Loucy (cell line): Measurements from ENCODE around the gene NBPF1.
"Not testable (repeated sequence)": the region's sequence is repeated elsewhere in the genome, so short reads cannot be mapped to it uniquely, and the experiment has no call there.

ENCODE experiments used
- H2AFZ ChIP-seq: fragments of 200-600 bp; sonication (generic); 2 replicates; pipeline ENCODE4 v1.6.0; 2016; ENCODE audit warnings: antibody characterized with exemption, mild to moderate bottlenecking, low read length, moderate library complexity
- H3F3A ChIP-seq: fragments of 200-600 bp; 2 replicates; pipeline ENCODE4 v1.6.0; 2016; ENCODE audit warnings: antibody characterized with exemption, low read depth, mild to moderate bottlenecking
- H3K27me3 ChIP-seq: fragments of 200-600 bp; sonication (generic); 2 replicates; pipeline ENCODE4 v1.6.1; 2014; ENCODE audit warnings: low read length, mild to moderate bottlenecking; ENCODE audit not compliant: insufficient read depth, poor library complexity, severe bottlenecking
- H3K36me3 ChIP-seq: fragments of 200-600 bp; sonication (generic); 2 replicates; pipeline ENCODE4 v1.6.1; 2016; ENCODE audit warnings: low read length; ENCODE audit not compliant: insufficient read depth
- H3K4me1 ChIP-seq: fragments of 200-600 bp; sonication (generic); 2 replicates; pipeline ENCODE4 v1.5.1; 2014; ENCODE audit warnings: low read length, mild to moderate bottlenecking; ENCODE audit not compliant: insufficient read depth, poor library complexity, severe bottlenecking
- H3K4me2 ChIP-seq: fragments of 200-600 bp; sonication (generic); 2 replicates; pipeline ENCODE4 v1.6.0; 2014; ENCODE audit warnings: antibody characterized with exemption, low read length, low read depth, mild to moderate bottlenecking; ENCODE audit not compliant: poor library complexity, severe bottlenecking
- H3K4me3 ChIP-seq: fragments of 200-600 bp; sonication (generic); 2 replicates; pipeline ENCODE4 v1.5.1; 2014; ENCODE audit warnings: low read length, mild to moderate bottlenecking, mixed read lengths; ENCODE audit not compliant: poor library complexity, severe bottlenecking
- H3K79me2 ChIP-seq: fragments of 200-600 bp; sonication (generic); 2 replicates; pipeline ENCODE4 v1.6.1; 2014; ENCODE audit warnings: low read length; ENCODE audit not compliant: insufficient read depth
- H3K9ac ChIP-seq: fragments of 200-600 bp; sonication (generic); 2 replicates; pipeline ENCODE4 v1.6.0; 2014; ENCODE audit warnings: mild to moderate bottlenecking, low read depth, low read length, moderate library complexity; ENCODE audit not compliant: poor library complexity, severe bottlenecking
- H3K9me2 ChIP-seq: fragments of 200-600 bp; sonication (generic); replicated peaks from 2 replicates; pipeline ENCODE4 v1.6.1; 2016; ENCODE audit warnings: low read depth, low read length, mixed read lengths
- H3K9me3 ChIP-seq: fragments of 200-600 bp; sonication (generic); 2 replicates; pipeline ENCODE4 v1.6.1; 2014; ENCODE audit warnings: mild to moderate bottlenecking, antibody characterized with exemption, low read length, low read depth; ENCODE audit not compliant: insufficient read depth
- H4K20me1 ChIP-seq: fragments of 200-600 bp; sonication (generic); 2 replicates; pipeline ENCODE4 v1.6.0; 2014; ENCODE audit warnings: antibody characterized with exemption, low read length, mild to moderate bottlenecking; ENCODE audit not compliant: insufficient read depth, poor library complexity, severe bottlenecking
- CTCF ChIP-seq: fragments of 200-600 bp; sonication (generic); conservative IDR thresholded peaks from 2 replicates; pipeline ENCODE4 v1.5.1; 2014; ENCODE audit warnings: mild to moderate bottlenecking, antibody characterized with exemption, low read length
- EZH2phosphoT487 ChIP-seq: fragments of 200-600 bp; IDR thresholded peaks from 2 replicates; pipeline ENCODE4 v1.6.1; 2018; ENCODE audit warnings: antibody characterized with exemption, mild to moderate bottlenecking, moderate library complexity, borderline replicate concordance

NBPF1 gene

DNA sequence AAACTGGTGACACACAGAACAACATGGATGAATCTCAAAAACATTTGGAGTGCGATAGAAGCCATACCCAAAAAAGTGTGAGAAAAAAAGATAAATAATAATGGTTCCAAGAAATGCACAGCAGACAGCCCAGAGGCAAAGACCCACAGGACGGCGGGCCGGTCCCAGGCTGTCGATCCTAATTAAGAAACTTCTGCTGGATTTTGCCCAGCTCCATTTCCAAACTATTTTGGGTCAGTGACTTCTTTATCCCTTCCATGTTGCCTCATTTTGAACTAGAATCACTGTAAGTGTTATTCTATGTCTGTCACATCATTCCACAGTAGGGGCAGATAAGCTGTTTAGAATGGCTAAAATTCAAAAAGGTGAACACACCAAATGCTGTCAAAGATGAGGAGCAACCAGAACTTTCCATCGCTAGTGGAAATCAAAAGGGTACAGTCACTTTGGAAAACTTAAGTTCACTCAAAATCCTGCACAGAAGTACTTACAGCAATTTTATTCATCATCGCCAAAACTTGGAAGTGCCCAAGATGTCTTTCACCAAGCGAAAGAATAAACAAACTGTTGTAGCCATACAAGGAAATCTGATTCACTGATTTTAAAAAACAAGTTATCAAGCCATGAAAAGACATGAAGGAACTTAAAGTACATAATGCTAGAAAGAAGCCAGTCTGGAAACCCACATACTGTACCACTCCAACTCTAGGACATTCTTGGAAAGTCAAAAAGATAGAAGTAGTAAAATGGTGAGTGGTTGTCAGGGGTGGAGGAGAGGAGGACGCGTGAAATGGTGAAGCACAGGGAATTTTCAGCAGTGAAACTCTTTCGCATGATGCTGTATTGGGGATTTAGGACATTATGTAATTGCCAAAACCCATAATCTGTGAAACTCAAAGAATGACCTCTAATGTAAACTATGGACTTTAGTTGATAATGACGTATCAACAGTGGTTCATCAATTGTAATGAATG lies 7.5 kb downstream of the NBPF1 start:
- Histone ChIP-seq H3K4me2 (no peak overlapping the region), H3K27me3 (no peaks in the 10 kb centered on the region), H3K9me3 (no peaks in the 10 kb centered on the region), H2AFZ (no peak overlapping the region), H3K4me1 (peaks cover 27% of the 10 kb centered on the region), H3K79me2 (peaks cover 8% of the 10 kb centered on the region; the same call in 1 of the 2 replicates), H4K20me1 (peaks cover 6% of the 10 kb centered on the region), H3K9me2 (no peaks in the 10 kb centered on the region), H3K4me3 (no peak overlapping the region), H3K9ac (no peak overlapping the region), H3K36me3 (peaks cover 30% of the 10 kb centered on the region; the same call in 1 of the 2 replicates), H3F3A (no peaks in the 10 kb centered on the region)
- TF ChIP-seq EZH2phosphoT487 (no peak), CTCF (no peak)

DNA sequence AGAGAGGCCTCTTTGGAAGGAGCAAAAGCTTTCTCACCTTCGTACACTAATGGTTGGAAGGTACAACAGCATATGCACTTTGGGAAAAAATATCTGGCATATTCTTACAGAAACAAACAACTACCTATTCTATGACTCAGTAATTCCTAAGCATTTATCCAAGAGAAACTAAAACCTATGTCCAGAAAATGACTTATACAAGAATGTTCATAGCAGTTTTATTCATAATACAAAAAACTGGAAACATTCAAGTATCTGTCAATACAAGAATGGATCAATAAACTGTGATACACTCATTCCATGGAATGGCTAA lies 8.2 kb downstream of the NBPF1 start:
- H3K27me3 ChIP-seq = no peaks in the 10 kb centered on the region
- peaks cover 8% of the 10 kb centered on the region; the same call in 1 of the 2 replicates for H3K79me2 ChIP-seq
- no peak overlapping the region for H2AFZ ChIP-seq
- no peaks in the 10 kb centered on the region for H3K9me3 ChIP-seq
- H3K9ac ChIP-seq = no peak overlapping the region
- peaks cover 30% of the 10 kb centered on the region; the same call in 1 of the 2 replicates for H3K36me3 ChIP-seq
- peaks cover 6% of the 10 kb centered on the region for H4K20me1 ChIP-seq
- no peaks in the 10 kb centered on the region for H3F3A ChIP-seq
- H3K9me2 ChIP-seq = no peaks in the 10 kb centered on the region
- TF ChIP-seq EZH2phosphoT487 = no peak
- no peak for TF ChIP-seq CTCF
- H3K4me2 ChIP-seq = no peak overlapping the region
- no peak overlapping the region for H3K4me3 ChIP-seq
- peaks cover 27% of the 10 kb centered on the region for H3K4me1 ChIP-seq

DNA sequence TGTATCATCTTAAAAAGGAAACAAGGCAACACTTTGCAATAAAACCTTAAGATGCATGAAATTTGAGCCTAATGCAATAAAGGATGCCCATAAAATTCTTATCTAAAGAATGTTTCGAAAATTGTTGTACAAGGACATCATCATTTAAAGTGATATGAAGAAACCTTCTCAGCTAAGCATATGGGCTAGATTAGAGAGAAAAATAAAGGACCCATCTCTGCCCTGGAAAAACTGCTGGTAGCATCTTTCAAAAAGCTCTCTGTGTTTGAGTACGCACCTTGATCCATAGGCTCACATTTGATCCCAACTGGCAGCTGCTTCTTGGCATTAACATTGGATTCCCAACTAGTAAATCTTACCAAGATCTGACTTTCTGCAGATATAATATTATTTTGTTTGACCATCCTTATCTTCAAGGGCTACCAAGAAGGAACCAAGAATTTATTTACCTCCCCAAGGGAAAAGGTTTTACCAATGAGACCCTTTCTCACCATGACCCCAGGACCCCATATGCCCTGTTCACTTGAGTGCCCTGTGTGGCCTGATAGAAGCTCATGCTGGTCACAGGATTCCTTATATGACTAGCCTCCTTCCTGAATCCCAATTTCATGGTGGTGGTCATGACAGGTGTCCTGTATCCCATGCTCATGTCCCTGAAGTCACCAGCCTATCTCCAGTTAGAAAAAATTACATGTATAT lies 8.7 kb downstream of the NBPF1 start:
- not testable (repeated sequence) for H3K9ac ChIP-seq, H3K9me3 ChIP-seq, H2AFZ ChIP-seq, H3K79me2 ChIP-seq, H3K4me3 ChIP-seq, H4K20me1 ChIP-seq, H3F3A ChIP-seq, H3K9me2 ChIP-seq, H3K4me2 ChIP-seq, H3K27me3 ChIP-seq
- Histone ChIP-seq H3K36me3 (peaks cover 30% of the 10 kb centered on the region; the same call in 1 of the 2 replicates), H3K4me1 (peaks cover 27% of the 10 kb centered on the region)

DNA sequence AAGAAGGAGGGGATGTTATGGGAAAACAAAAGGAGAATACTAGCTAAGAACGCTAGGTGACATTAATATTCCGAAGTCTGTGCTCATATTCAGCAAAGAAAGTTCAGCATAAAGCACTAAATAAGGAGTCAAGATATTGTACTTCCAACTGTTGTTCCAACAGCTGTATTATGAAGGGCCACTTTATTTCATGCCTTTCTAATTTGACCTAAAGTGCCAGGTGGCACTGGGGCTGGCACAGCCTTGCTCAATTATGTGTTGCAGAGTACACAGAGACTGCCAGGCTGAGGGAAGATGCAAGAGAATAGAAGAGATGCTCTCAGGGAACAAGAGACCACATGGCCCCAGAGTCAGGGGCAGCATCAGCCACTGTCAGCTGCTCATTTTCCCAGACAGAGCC lies 9.7 kb downstream of the NBPF1 start:
- not testable (repeated sequence) for H3K9me3 ChIP-seq, H3K9ac ChIP-seq, H3K9me2 ChIP-seq, H3K4me3 ChIP-seq, H2AFZ ChIP-seq, H3K27me3 ChIP-seq, H3K79me2 ChIP-seq, H3K4me2 ChIP-seq, H3F3A ChIP-seq, H4K20me1 ChIP-seq
- H3K36me3 ChIP-seq = peaks cover 30% of the 10 kb centered on the region; the same call in 1 of the 2 replicates
- peaks cover 27% of the 10 kb centered on the region for H3K4me1 ChIP-seq

DNA sequence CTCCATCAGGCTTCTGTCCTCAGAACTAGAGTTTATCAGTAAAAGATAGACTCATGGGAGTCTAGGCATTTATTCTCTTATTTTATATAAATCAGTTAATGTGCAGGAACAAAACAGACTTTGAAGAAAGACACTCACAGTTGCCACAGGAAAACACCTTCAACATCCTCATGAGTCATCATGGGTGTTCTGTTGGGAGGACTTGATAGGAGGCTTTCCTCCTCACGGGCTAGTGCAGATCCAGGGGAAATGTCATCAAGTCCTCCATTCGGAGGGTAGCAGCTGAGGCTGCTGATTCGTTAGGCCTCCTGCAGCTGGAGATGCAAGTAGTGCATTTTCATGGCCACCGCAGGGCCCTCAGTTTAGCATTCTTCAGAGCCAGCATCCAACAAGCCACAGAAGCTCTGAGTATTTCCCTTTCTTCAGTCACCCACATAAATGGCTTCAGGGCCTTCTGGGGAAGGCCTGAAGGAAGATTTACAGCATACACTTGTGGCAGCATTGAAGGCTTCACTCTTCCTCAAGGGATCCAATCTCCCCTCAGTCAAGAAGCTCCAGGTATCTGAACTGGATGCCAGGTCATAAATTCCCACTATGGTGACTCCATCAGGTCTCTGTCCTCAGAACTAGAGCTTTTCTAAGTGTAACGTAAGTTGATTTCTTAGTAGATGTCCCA lies 10.9 kb downstream of the NBPF1 start:
- H3K9ac ChIP-seq, H3K4me2 ChIP-seq, H4K20me1 ChIP-seq, H2AFZ ChIP-seq, H3K9me2 ChIP-seq, H3K9me3 ChIP-seq, H3F3A ChIP-seq, H3K79me2 ChIP-seq, H3K4me3 ChIP-seq, H3K27me3 ChIP-seq: not testable (repeated sequence)
- Histone ChIP-seq H3K36me3 (peaks cover 20% of the 10 kb centered on the region; the same call in 1 of the 2 replicates), H3K4me1 (peaks cover 22% of the 10 kb centered on the region)
